Stomach (tissue), 9 donors: ENCODE measurements around the gene CD68. TPM values are rescaled to one million over a fixed set of nuclear protein-coding genes. Genes with fewer than 3 reads are reported as not detected.
A peak's percentile ranks its signal among the peaks of the same experiment; 100 is the strongest.

ENCODE experiments used
- DNase-seq, 2 donors: peaks; one replicate each; pipeline versions ENCODE4 v3.0.0 to v3.0.0-alpha.2; 2013 to 2019
- H3K27ac ChIP-seq, 5 donors: fragments of 200-600 bp in 4 of 5; sonication (generic) in 4 of 5; one replicate each; pipeline ENCODE4 v1.5.1; 2013 to 2019; ENCODE audit warnings: mild to moderate bottlenecking in 1 of 5, moderate library complexity in 1 of 5
- H3K27me3 ChIP-seq, 3 donors: fragments of 200-600 bp; sonication (generic); one replicate each; pipeline ENCODE4 v1.5.1; 2017 to 2019; ENCODE audit warnings: mixed run types in 1 of 3
- H3K36me3 ChIP-seq, 4 donors: fragments of 200-600 bp; sonication (generic); 1 replicate in 3 of 4; 2 replicates in 1 of 4; pipeline ENCODE4 v1.5.1; 2016 to 2019
- H3K4me1 ChIP-seq, 4 donors: fragments of 200-600 bp; sonication (generic); one replicate each; pipeline ENCODE4 v1.5.1; 2016 to 2019
- H3K4me3 ChIP-seq, 4 donors: fragments of 200-600 bp; sonication (generic) in 3 of 4; one replicate each; pipeline ENCODE4 v1.5.1; 2016 to 2019; ENCODE audit warnings: mild to moderate bottlenecking in 1 of 4
- H3K9me3 ChIP-seq, 4 donors: fragments of 200-600 bp; sonication (generic); one replicate each; pipeline ENCODE4 v1.5.1; 2016 to 2019
- EP300 ChIP-seq: sonication (generic); formaldehyde crosslinking; IDR thresholded peaks from one replicate; pipeline ENCODE4 v1.6.1; 2017; ENCODE audit warnings: antibody characterized with exemption
- POLR2A ChIP-seq, 4 donors: fragments of 450-650 bp; IDR thresholded peaks; one replicate each; pipeline ENCODE4 v1.6.1; 2016; ENCODE audit warnings: antibody characterized with exemption in 4 of 4, control low read depth in 2 of 4, mild to moderate bottlenecking in 1 of 4, moderate library complexity in 1 of 4
- POLR2AphosphoS5 ChIP-seq, 3 donors: sonication (generic); formaldehyde crosslinking; IDR thresholded peaks; one replicate each; pipeline ENCODE4 v1.6.1; 2016; ENCODE audit warnings: antibody characterized with exemption in 3 of 3
- WGBS, 5 donors: extraction: QIAGEN DNeasy Blood & Tissue Kit in 3 of 5; methylation state at CpG; one replicate each; pipeline versions ENCODE4 v1.1.5 to v1.1.7; 2013 to 2018; 5-methylcytosine and 5-hydroxymethylcytosine counted together
- intact Hi-C: fragments of 100-400 bp; cut with DNase I; formaldehyde crosslinking; loops from one replicate; pipeline ENCODE4 v1.15.1; 2023; ENCODE audit warnings: low total_unique reads
- polyA plus RNA-seq, 3 donors: library from polyadenylated mRNA; stranded (reverse); fragments of 200-250 nt; gene quantifications; one replicate each; pipeline ENCODE4 v1.2.3, GENCODE V29; 2013
- total RNA-seq, 5 donors: library from RNA; depleted of rRNA; stranded (reverse); fragments of >200 nt; gene quantifications; one replicate each; pipeline versions ENCODE4 v1.1.0 to v1.2.3, GENCODE V29; 2014 to 2016
- TF ChIP-seq, protein P1 (sequence below), 7 experiments: fragments of 450-650 bp in 4 of 7; fragments of 200-600 bp in 3 of 7; sonication (generic) in 3 of 7; IDR thresholded peaks; one replicate each; pipeline ENCODE4 v1.5.1; 2016 to 2019; ENCODE audit warnings: antibody characterized with exemption in 7 of 7, control low read depth in 2 of 7, mild to moderate bottlenecking in 1 of 7
- donor health status: healthy with polysubstance abuse.
- donor health status: Bipolar disorder and iron deficiency.
- donor health status: healthy.

CD68 gene
- total and polyA plus RNA-seq, 8 donors = 11.1 to 39.6 (median 14.8) TPM

DNA sequence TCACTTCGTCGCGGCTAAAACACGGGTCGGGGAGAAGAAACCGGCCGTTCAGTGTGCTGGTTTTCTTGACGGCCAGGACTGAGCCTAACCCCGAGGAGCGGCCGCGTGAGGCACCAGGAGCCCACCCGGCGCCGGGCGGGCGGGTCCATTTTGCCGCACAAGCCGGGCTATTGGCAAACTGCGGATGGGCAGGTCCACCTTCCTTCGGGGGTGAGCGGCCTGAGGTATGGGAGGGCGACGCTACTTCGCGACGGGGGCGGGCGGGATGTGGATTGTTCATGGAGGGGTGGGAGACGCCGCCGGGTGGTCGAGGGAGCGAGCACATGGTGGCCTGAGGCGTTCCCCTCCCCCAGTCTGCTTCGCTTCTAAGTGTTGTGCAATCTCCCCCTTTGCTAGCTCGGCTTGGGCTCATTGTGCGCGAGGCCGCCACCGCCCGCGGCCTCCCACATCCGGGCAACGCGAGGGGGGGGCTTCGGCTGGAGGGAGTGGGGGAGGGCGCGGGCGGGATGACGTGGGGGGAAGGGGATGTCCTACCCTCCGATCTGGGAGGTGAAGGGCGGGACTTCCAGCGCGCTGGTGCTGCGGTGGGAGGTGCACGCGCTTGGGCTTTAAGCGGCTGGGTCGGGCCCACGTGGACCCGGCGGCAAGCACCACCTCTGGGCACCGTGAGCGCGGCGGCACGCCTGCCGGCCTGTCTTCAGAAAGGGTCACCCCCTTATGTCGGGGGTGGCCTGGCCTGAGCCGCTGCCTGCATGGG is 5.9 kb upstream of the CD68 start:
- peak overlapping the region; percentile 97 to 100 (median 99) for H3K27ac ChIP-seq
- H3K36me3 ChIP-seq = peaks cover 50 to 82% (median 75%) of the 10 kb centered on the region in 4 donors
- no peaks in the 10 kb centered on the region for H3K9me3 ChIP-seq
- H3K27me3 ChIP-seq = no peaks in the 10 kb centered on the region
- WGBS, 5 donors = 0 to 1% (median 0%) methylated on average over 38 to 71 of the region's 71 CpGs
- peak overlapping the region; percentile 94 to 100 (median 99) for H3K4me3 ChIP-seq
- peak; percentile 86 to 97 for DNase-seq
- intact Hi-C loops = no loop called here
- TF ChIP-seq EP300 (no peak), POLR2AphosphoS5 (IDR thresholded peaks at IDR 0.05) (peak; percentile 73 to 90 (median 82))
- H3K4me1 ChIP-seq = peaks cover 31 to 60% (median 44%) of the 10 kb centered on the region in 4 donors

GRCh38 chr17:7574176-7574953 is 5.1 kb upstream of the CD68 start:
- H3K4me1 ChIP-seq = peaks cover 39 to 69% (median 53%) of the 10 kb centered on the region in 4 donors
- 11 to 25% (median 16%) methylated on average over 14 to 15 of the region's 15 CpGs for WGBS, 5 donors
- H3K4me3 ChIP-seq = peak overlapping the region; percentile 94 to 100 (median 99)
- no peaks in the 10 kb centered on the region for H3K27me3 ChIP-seq
- no peak for DNase-seq
- peaks cover 55 to 81% (median 75%) of the 10 kb centered on the region in 4 donors for H3K36me3 ChIP-seq
- H3K27ac ChIP-seq = peak overlapping the region; percentile 97 to 100 (median 99)
- H3K9me3 ChIP-seq = no peaks in the 10 kb centered on the region
- peak in 1 of 3 donors; percentile 7 for TF ChIP-seq POLR2AphosphoS5 (IDR thresholded peaks at IDR 0.05)
- TF ChIP-seq POLR2A (IDR thresholded peaks at IDR 0.05) = no peak
- intact Hi-C loops = no loop called here

DNA sequence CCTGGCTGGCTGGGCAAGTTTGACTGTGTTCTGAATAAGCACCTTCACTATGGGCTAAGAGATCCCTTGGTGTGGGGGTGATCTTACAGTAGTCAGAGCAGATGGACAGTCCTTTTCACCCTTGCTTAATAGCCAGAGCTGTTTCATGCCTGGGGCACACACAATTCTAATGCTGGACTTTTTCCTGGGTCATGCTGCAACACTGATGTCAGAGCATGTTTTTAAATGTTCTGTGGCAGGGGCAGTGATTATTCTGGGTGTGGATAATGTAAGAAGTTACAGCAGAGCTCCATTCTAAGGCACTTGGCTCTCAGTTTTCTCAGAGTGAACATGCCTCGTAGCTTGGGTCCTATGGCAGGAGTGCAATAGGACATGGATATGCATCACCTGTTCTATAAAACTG is 4.0 kb upstream of the CD68 start:
- Histone ChIP-seq H3K27me3 (no peaks in the 10 kb centered on the region), H3K4me1 (peaks cover 48 to 80% (median 64%) of the 10 kb centered on the region in 4 donors), H3K9me3 (no peaks in the 10 kb centered on the region), H3K36me3 (peaks cover 55 to 71% (median 64%) of the 10 kb centered on the region in 4 donors), H3K27ac (peak overlapping the region in 4 of 5 donors; percentile 28 to 99 (median 76)), H3K4me3 (peak overlapping the region in 2 of 4 donors; percentile 94 to 98)
- TF ChIP-seq, protein P1, sequence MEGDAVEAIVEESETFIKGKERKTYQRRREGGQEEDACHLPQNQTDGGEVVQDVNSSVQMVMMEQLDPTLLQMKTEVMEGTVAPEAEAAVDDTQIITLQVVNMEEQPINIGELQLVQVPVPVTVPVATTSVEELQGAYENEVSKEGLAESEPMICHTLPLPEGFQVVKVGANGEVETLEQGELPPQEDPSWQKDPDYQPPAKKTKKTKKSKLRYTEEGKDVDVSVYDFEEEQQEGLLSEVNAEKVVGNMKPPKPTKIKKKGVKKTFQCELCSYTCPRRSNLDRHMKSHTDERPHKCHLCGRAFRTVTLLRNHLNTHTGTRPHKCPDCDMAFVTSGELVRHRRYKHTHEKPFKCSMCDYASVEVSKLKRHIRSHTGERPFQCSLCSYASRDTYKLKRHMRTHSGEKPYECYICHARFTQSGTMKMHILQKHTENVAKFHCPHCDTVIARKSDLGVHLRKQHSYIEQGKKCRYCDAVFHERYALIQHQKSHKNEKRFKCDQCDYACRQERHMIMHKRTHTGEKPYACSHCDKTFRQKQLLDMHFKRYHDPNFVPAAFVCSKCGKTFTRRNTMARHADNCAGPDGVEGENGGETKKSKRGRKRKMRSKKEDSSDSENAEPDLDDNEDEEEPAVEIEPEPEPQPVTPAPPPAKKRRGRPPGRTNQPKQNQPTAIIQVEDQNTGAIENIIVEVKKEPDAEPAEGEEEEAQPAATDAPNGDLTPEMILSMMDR (IDR thresholded peaks at IDR 0.05) = no peak
- TF ChIP-seq EP300 (no peak), POLR2AphosphoS5 (IDR thresholded peaks at IDR 0.05) (no peak), POLR2A (IDR thresholded peaks at IDR 0.05) (no peak)
- intact Hi-C loops = no loop called here
- 43 to 64% (median 59%) methylated on average over 1 of the region's 1 CpG for WGBS, 5 donors
- no peak for DNase-seq

DNA sequence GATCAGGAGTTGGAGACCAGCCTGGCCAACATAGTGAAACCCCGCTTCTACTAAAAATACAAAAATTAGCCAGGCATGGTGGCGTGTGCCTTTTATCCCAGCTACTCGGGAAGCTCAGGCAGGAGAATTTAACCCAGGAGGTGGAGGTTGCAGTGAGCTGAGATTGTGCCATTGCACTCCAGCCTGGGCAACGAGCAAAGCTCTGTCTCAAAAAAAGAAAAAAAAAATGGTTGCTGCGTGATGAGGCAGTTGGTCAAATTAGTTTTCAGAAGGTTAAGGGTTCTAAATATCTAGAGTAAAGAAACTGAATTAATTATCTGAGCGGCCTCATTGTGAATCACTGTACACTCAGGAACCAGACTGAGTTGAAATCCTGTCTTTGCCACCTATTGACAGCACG is 3.5 kb upstream of the CD68 start:
- Histone ChIP-seq H3K9me3 (no peaks in the 10 kb centered on the region), H3K27ac (peak overlapping the region in 4 of 5 donors; percentile 28 to 99 (median 76)), H3K4me1 (peaks cover 53 to 85% (median 69%) of the 10 kb centered on the region in 4 donors), H3K36me3 (peaks cover 51 to 71% (median 61%) of the 10 kb centered on the region in 4 donors), H3K27me3 (no peaks in the 10 kb centered on the region), H3K4me3 (peak overlapping the region in 2 of 4 donors; percentile 94 to 98)
- 57 to 69% (median 63%) methylated on average over 7 of the region's 7 CpGs for WGBS, 5 donors
- TF ChIP-seq EP300 = no peak
- no peak for TF ChIP-seq POLR2AphosphoS5 (IDR thresholded peaks at IDR 0.05)
- no peak for TF ChIP-seq POLR2A (IDR thresholded peaks at IDR 0.05)
- TF ChIP-seq, protein P1 (IDR thresholded peaks at IDR 0.05) = no peak
- intact Hi-C loops = no loop called here
- DNase-seq = no peak

GRCh38 chr17:7576432-7576937 is 3.0 kb upstream of the CD68 start:
- no peaks in the 10 kb centered on the region for H3K27me3 ChIP-seq
- 76 to 83% (median 80%) methylated on average over 14 of the region's 14 CpGs for WGBS, 5 donors
- DNase-seq = no peak
- H3K4me3 ChIP-seq = peak overlapping the region in 2 of 4 donors; percentile 94 to 98
- H3K4me1 ChIP-seq = peaks cover 57 to 85% (median 73%) of the 10 kb centered on the region in 4 donors
- intact Hi-C loops = no loop called here
- TF ChIP-seq POLR2AphosphoS5 (IDR thresholded peaks at IDR 0.05) (no peak), EP300 (no peak), POLR2A (IDR thresholded peaks at IDR 0.05) (no peak)
- TF ChIP-seq, protein P1 (IDR thresholded peaks at IDR 0.05) = no peak
- no peaks in the 10 kb centered on the region for H3K9me3 ChIP-seq
- H3K27ac ChIP-seq = peak overlapping the region in 3 of 5 donors; percentile 28 to 94 (median 54)
- peaks cover 51 to 67% (median 57%) of the 10 kb centered on the region in 4 donors for H3K36me3 ChIP-seq
